Endothelial cell of umbilical vein (primary cell): ENCODE results near the gene TUBA4A. TPM values are rescaled to one million over a fixed set of nuclear protein-coding genes. Genes with fewer than 3 reads are reported as not detected.

Experiments
- BruUV-seq: library from RNA; stranded (reverse); fragments of 400-500 nt; replicated peaks from 2 replicates; lab custom pipeline; 2021; lab: Mats Ljungman, UMichigan
- CTCF ChIA-PET: fragments of 300-600, 350-600 bp; sonication (Branson Sonifier 250); formaldehyde crosslinking; loops from one replicate; lab custom pipeline; 2021; ENCODE audit warnings: antibody characterized with exemption, inconsistent platforms; lab: Charles Lee
- POLR2A ChIA-PET: fragments of 300-600, 350-600 bp; sonication (Branson Sonifier 250); formaldehyde crosslinking; loops from one replicate; lab custom pipeline; 2021; ENCODE audit warnings: antibody characterized with exemption, inconsistent platforms; lab: Charles Lee
- DNase-seq: peaks from one replicate; pipeline ENCODE4 v3.0.0-alpha.2; 2011; ENCODE audit warnings: low read depth, low spot score
- FAIRE-seq: peaks from 2 replicates; lab custom pipeline; 2011; peaks lifted over from hg19 to GRCh38; lab: Jason Lieb, UNC
- H2AFZ ChIP-seq: 2 replicates; pipeline ENCODE4 v1.6.0; 2012; ENCODE audit warnings: low read depth, low read length, control low read depth, inconsistent platforms
- H3K27ac ChIP-seq: 2 replicates; pipeline ENCODE4 v1.5.1; 2011; ENCODE audit warnings: low read depth, mild to moderate bottlenecking, control low read depth, low read length, moderate library complexity; ENCODE audit not compliant: insufficient read depth
- H3K27me3 ChIP-seq, 2 experiments: 2 replicates each; pipeline versions ENCODE4 v1.6.0 to v1.6.1; 2011; ENCODE audit warnings: low read length in 2 of 2, mixed read lengths in 1 of 2; ENCODE audit not compliant: control insufficient read depth in 2 of 2, insufficient read depth in 2 of 2
- H3K36me3 ChIP-seq, 2 experiments: 2 replicates in 1 of 2; 3 replicates in 1 of 2; pipeline ENCODE4 v1.5.1; 2011; ENCODE audit warnings: low read length in 2 of 2, mild to moderate bottlenecking in 1 of 2, moderate library complexity in 1 of 2; ENCODE audit not compliant: control insufficient read depth in 2 of 2, insufficient read depth in 2 of 2; ENCODE audit errors: extremely low read depth in 1 of 2
- H3K4me1 ChIP-seq: 3 replicates; pipeline ENCODE4 v1.5.1; 2011; ENCODE audit warnings: mild to moderate bottlenecking, low read length; ENCODE audit not compliant: control insufficient read depth, insufficient read depth; ENCODE audit errors: extremely low read depth
- H3K4me2 ChIP-seq: 2 replicates; pipeline ENCODE4 v1.6.1; 2011; ENCODE audit warnings: low read length, control low read depth, mixed read lengths; ENCODE audit not compliant: insufficient read depth
- H3K4me3 ChIP-seq, 3 experiments: fragments of 200-600 bp in 1 of 3; sonication (generic), shearing (Covaris generic) in 1 of 3; replicated peaks in 1 of 3; 2 replicates each; pipeline ENCODE4 v1.5.1; 2011 to 2016; ENCODE audit warnings: control low read depth in 3 of 3, low read length in 3 of 3, mild to moderate bottlenecking in 2 of 3, inconsistent platforms in 1 of 3, low read depth in 1 of 3, moderate library complexity in 1 of 3; ENCODE audit not compliant: insufficient read depth in 1 of 3
- H3K79me2 ChIP-seq: 2 replicates; pipeline ENCODE4 v1.6.0; 2012; ENCODE audit warnings: low read length, inconsistent platforms; ENCODE audit not compliant: control insufficient read depth, insufficient read depth
- H3K9ac ChIP-seq: replicated peaks from 2 replicates; pipeline ENCODE3; 2011; ENCODE audit warnings: low read length, control low read depth; ENCODE audit not compliant: insufficient read depth; ENCODE audit errors: extremely low read depth
- H3K9me1 ChIP-seq: replicated peaks from 3 replicates; pipeline ENCODE4 v1.6.0; 2011; ENCODE audit warnings: mild to moderate bottlenecking, low read length; ENCODE audit not compliant: control insufficient read depth, insufficient read depth; ENCODE audit errors: extremely low read depth
- H3K9me3 ChIP-seq: replicated peaks from 2 replicates; pipeline ENCODE4 v1.5.1; 2012; ENCODE audit warnings: low read length, inconsistent platforms; ENCODE audit not compliant: control insufficient read depth, insufficient read depth
- H4K20me1 ChIP-seq: replicated peaks from 2 replicates; pipeline ENCODE3; 2011; ENCODE audit warnings: mild to moderate bottlenecking, low read length; ENCODE audit not compliant: control insufficient read depth, insufficient read depth; ENCODE audit errors: extremely low read depth
- EZH2 ChIP-seq: IDR thresholded peaks from 2 replicates; pipeline ENCODE4 v1.6.1; 2012; ENCODE audit warnings: borderline replicate concordance, low read depth, mild to moderate bottlenecking, moderate library complexity, low read length, inconsistent platforms; ENCODE audit not compliant: severe bottlenecking
- FOS ChIP-seq: IDR thresholded peaks from 2 replicates; pipeline ENCODE4 v1.6.1; 2011; ENCODE audit warnings: mild to moderate bottlenecking, low read length, moderate library complexity, borderline replicate concordance; ENCODE audit not compliant: insufficient read depth
- GATA2 ChIP-seq: IDR thresholded peaks from 2 replicates; pipeline ENCODE4 v1.7.0; 2011; ENCODE audit warnings: low read depth, mild to moderate bottlenecking, moderate library complexity, mixed read lengths, low read length; ENCODE audit not compliant: insufficient read length, insufficient read depth
- JUN ChIP-seq: IDR thresholded peaks from 2 replicates; pipeline ENCODE4 v1.6.1; 2011; ENCODE audit warnings: borderline replicate concordance, low read depth; ENCODE audit not compliant: insufficient read length, insufficient read depth
- MYC ChIP-seq: IDR thresholded peaks from one replicate; pipeline ENCODE4 v1.6.1; 2011; ENCODE audit warnings: mild to moderate bottlenecking, low read depth, low read length
- POLR2A ChIP-seq: IDR thresholded peaks from 2 replicates; pipeline ENCODE4 v1.6.1; 2012; ENCODE audit warnings: low read depth, mild to moderate bottlenecking, control low read depth, low read length
- POLR2AphosphoS5 ChIP-seq: IDR thresholded peaks from 2 replicates; pipeline ENCODE4 v1.6.1; 2012; ENCODE audit warnings: low read depth, mild to moderate bottlenecking, control low read depth, low read length, moderate library complexity; ENCODE audit not compliant: insufficient read depth
- dilution Hi-C: fragments of 300-500 bp; cut with MboI; formaldehyde crosslinking; loops from one replicate; pipeline ENCODE4 v1.15.0; 2019; ENCODE audit warnings: low sequenced_read_pairs; ENCODE audit not compliant: extremely low pct_ligation_motif_present
- intact Hi-C: fragments of 100-400 bp; cut with micrococcal nuclease; formaldehyde crosslinking; loops from one replicate; pipeline ENCODE4 v1.10.0; 2022
- polyA plus RNA-seq, 4 experiments: library from polyadenylated mRNA; depleted of rRNA in 3 of 4; stranded (reverse) in 3 of 4; unstranded in 1 of 4; fragments of >200 nt; gene quantifications; 2 replicates each; pipeline versions ENCODE4 v1.2.1 to v1.2.3, GENCODE V29; 2011 to 2012; ENCODE audit warnings: missing spikeins in 1 of 4
- total RNA-seq: library from RNA; stranded (reverse); gene quantifications from 2 replicates; pipeline ENCODE4 v1.2.3, GENCODE V29; 2021
- TF ChIP-seq, protein P1 (sequence below), 2 donors: IDR thresholded peaks; 1 replicate in 1 of 2; 2 replicates in 1 of 2; pipeline ENCODE4 v1.5.1; 2011; ENCODE audit warnings: low read length in 2 of 2, mild to moderate bottlenecking in 2 of 2, moderate library complexity in 2 of 2, control low read depth in 1 of 2, inconsistent platforms in 1 of 2, low read depth in 1 of 2; ENCODE audit not compliant: insufficient read depth in 1 of 2; ENCODE audit errors: extremely low read depth in 1 of 2
- TF ChIP-seq, protein P2 (sequence below): IDR thresholded peaks from 2 replicates; pipeline ENCODE4 v1.6.1; 2011; ENCODE audit not compliant: insufficient read depth, insufficient read length

Gene TUBA4A
- total and polyA plus RNA-seq, 2 donors (not counting 3 experiments of a cell fraction or from before 2014, with no cell fraction given) = 16.5 to 24.8 TPM

DNA sequence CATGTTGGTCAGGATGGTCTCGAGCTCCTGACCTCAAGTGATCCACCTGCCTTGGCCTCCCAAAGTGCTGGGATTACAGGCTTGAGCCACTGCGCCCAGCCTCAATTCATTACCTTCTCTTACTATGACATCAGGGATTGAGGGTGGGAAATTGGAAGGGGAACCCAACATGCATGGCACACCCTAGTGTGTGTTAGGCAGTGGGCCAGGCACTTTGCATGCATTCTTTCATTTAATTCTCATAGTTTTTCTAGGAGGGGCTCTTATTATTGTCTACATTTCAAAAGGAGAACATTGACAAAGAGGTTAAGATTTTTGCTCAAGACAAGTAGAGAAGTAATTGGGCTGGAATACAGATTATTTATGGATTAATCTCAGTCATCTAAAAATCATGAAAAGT lies 14.6 kb upstream of the TUBA4A start:
- ChIA-PET CTCF (interaction anchor here (0.8 kb wide), 1 partner anchor 11 kb away, joined by 3 read pairs; the partner anchor contains the start of gene DNAJB2), POLR2A (no interaction called here)
- no peak overlapping the region for H2AFZ ChIP-seq
- H3K4me1 ChIP-seq = no peaks in the 10 kb centered on the region
- no peaks in the 10 kb centered on the region for H3K9me3 ChIP-seq
- H3K27me3 ChIP-seq = peaks cover 8 to 13% of the 10 kb centered on the region in 2 experiments
- no TSS peak for BruUV-seq
- no peak for FAIRE-seq
- H3K4me2 ChIP-seq = no peak overlapping the region
- no peak for DNase-seq
- H3K27ac ChIP-seq = no peak overlapping the region
- no peaks in the 10 kb centered on the region for H4K20me1 ChIP-seq
- intact Hi-C loops = no loop called here
- dilution Hi-C loops = no loop called here
- no peak overlapping the region for H3K9ac ChIP-seq
- H3K9me1 ChIP-seq = no peaks in the 10 kb centered on the region
- H3K4me3 ChIP-seq = no peak overlapping the region
- no peaks in the 10 kb centered on the region for H3K79me2 ChIP-seq
- no peaks in the 10 kb centered on the region for H3K36me3 ChIP-seq
- TF ChIP-seq, protein P1, sequence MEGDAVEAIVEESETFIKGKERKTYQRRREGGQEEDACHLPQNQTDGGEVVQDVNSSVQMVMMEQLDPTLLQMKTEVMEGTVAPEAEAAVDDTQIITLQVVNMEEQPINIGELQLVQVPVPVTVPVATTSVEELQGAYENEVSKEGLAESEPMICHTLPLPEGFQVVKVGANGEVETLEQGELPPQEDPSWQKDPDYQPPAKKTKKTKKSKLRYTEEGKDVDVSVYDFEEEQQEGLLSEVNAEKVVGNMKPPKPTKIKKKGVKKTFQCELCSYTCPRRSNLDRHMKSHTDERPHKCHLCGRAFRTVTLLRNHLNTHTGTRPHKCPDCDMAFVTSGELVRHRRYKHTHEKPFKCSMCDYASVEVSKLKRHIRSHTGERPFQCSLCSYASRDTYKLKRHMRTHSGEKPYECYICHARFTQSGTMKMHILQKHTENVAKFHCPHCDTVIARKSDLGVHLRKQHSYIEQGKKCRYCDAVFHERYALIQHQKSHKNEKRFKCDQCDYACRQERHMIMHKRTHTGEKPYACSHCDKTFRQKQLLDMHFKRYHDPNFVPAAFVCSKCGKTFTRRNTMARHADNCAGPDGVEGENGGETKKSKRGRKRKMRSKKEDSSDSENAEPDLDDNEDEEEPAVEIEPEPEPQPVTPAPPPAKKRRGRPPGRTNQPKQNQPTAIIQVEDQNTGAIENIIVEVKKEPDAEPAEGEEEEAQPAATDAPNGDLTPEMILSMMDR (IDR thresholded peaks at IDR 0.05; ENCODE audit: extremely low read depth in 1 of 2, insufficient read depth in 1 of 2, low read depth in 1 of 2, low read length in 2 of 2) = no peak
- TF ChIP-seq, protein P2, sequence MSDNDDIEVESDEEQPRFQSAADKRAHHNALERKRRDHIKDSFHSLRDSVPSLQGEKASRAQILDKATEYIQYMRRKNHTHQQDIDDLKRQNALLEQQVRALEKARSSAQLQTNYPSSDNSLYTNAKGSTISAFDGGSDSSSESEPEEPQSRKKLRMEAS = no peak
- TF ChIP-seq GATA2 (no peak), FOS (no peak), JUN (no peak), POLR2AphosphoS5 (no peak), EZH2 (no peak), POLR2A (no peak), MYC (no peak)
